Skin of body (tissue), 2 donors: ENCODE results near the gene CD2AP. TPM values are rescaled to one million over a fixed set of nuclear protein-coding genes. Genes with fewer than 3 reads are reported as not detected.

Experiments used
- DNase-seq: peaks from one replicate; lab custom pipeline; 2025; lab: John Stamatoyannopoulos, UW
- total RNA-seq: library from RNA; depleted of rRNA; stranded (reverse); fragments of >200 nt; gene quantifications from one replicate; pipeline ENCODE4 v1.2.3, GENCODE V29; 2014

CD2AP gene
- total RNA-seq, 1 donor from 2014 or later, result 42.1 TPM

DNA sequence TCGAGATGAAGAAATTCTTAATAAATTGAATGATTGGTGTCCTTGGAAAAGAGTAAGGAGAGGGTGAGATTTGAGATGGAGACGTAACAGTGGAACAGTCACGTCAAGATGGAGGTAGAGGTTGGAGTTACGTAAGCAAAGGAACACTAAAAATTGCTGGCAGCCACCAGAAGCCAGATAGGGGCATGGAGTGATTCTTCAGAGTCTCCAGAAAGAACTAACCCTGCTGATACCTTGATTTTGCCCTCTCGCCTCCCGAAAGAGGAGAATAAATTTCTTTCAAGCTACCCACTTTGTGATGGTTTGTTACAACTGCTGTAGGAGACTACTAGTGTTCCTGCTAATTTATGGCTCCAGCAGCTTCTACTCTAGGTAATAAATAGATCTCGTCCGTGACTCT lies 17.6 kb downstream of the CD2AP start:
- DNase-seq, result no peak

DNA sequence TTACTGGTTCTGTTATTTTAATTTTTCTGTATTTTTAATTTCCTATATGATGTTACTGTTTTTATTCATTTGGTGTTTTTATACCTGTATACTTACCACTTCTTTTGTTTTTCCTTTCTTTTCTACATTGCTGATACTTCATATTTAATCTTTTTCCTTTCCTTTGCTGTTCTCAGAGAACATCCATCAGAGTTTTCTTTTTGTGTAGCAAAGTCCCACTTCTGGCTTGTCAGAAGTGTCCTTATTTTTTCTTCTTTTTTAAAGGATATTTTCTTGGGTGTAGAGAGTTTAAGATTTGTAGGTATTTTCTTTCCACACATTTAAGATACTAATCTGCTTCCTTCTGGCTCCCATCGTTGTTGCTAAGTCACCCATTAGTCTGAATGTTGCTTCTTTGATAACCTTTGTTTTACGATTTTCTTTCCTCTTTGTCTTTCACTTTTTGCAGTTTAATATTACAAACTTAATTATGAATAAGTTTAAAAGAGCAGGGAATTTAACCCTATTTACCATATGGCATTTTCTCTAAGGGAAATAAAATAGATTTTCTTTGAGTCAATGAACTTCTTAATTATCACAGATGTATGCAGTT lies 18.5 kb downstream of the CD2AP start:
- no peak for DNase-seq

DNA sequence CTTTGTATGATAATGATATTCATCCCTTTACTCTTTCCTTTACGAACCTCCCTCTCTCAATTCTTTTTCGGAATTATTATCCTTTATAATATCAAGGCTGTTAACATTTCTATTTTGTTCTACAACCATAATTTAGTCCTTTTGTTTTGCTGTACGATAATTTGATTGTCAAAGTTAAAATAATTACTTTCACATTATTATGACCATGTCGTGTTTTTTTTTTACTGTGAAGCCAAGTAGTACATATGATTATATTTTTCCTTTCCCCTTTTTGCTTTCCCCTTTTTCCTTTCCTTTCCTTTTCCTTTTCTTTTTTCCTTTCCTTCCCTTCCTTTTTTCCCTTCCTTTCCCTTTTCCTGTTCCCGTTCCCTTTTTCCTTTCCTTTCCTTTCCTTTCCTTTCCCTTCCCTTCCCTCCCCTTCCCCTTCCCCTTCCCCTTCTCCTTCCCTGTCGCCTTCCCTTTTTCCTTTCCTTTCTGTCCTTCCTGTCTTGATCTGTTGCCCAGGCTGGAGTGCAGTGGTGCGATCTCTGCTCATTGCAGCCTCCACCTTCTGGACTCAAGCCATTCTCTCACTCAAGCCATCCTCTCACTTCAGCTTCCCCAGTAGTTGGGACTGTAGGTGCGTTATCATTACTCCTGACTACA lies 19.5 kb downstream of the CD2AP start:
- DNase-seq, result no peak

GRCh38 chr6:47502920-47503319 lies 25.3 kb downstream of the CD2AP start:
- no peak for DNase-seq

- DNase-seq, result no peak
Observed at GRCh38 chr6:47509937-47510336, 32.3 kb downstream of the CD2AP start.

- DNase-seq, result no peak
Observed at GRCh38 chr6:47512872-47513271, 35.3 kb downstream of the CD2AP start.

DNA sequence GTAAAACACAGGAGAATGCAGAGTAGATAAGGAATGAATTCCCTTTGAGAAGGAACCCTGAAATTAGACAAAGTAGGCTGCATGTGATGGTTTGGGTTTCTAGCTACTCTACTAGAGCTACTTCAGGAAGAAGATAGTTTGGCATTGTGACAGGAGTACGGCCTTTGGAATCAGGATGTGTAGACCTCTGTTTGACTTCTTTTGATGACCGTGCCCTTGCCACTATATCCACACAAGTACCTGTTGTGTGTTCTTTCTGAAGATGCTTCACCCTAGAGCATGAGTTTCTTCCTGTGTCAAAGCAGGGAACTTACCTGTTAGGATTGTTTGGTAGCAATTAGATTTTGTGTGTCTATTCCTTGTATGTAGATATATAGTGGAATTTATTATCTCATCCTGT lies 41.7 kb downstream of the CD2AP start:
- no peak for DNase-seq

GRCh38 chr6:47520282-47520681 lies 42.7 kb downstream of the CD2AP start:
- no peak for DNase-seq

DNA sequence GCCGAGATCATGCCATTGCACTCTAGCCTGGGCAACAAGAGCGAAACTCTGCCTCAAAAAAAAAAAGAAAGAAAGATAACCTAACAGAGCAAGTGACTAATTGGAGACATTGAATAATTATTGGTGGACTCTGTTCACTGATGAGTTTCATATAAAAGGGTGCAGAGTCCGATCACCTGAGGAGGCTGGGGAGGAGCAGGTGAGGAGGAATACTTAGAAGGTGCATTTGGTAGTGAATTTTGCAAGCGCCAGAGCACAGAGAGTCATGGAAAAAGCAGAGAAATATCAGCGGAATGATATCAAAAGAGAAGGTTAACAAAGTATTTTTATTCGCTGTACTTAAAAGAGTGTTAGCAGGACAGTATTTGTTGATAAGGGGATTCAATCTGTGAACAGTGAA lies 44.4 kb downstream of the CD2AP start:
- no peak for DNase-seq

GRCh38 chr6:47524136-47524845 lies 46.7 kb downstream of the CD2AP start:
- no peak for DNase-seq

DNA sequence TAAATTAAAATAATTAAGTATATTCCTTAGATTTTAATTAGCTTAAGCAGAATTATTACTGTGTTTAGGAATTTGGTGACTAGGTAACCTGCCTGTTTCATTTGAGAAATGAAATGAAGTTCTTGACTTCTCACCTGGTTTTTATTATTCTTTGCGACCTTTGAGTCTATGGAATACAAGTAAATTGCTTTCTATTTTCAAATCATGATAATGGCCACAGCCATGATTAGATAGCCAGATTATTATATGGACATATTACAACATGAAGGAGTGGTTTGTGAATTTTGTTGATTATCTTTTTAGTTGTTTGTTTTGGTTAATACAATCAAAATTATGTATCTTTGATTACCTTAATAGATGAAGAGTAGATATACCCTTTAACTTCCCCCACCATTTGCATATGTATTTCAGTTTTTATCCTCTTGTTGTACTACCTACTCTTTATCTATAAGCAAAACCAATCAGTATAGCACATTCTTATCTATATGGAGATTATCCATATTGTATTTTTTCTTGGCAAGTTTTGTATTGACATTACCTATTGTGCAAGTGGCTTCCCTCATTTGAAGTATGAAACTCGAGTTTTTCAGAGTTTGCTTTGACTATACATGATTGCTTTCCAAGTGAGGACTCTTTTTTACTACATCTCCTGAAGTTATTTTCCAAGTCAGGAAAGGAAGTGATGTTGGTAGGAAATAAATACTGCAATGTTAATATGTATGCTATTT lies 47.9 kb downstream of the CD2AP start:
- DNase-seq, result no peak

DNA sequence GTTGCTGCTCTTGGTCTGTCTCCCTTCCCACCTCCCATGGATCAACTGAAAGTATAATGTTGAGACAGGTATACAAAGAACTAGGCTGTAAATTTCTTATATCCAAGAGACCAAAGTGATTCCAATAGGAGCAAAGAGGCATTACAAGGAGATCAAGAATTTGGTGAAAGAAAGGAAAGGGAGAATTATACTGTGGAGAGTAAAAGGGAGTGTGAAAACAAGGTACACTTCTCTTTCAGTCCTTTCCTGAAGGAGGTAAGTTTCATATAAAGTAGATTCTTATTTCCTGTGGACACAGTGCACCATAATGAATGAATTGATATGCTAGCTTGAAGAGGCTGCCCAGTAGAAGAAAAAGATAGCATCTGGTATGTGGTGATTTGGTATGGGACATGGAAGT lies 49.7 kb downstream of the CD2AP start:
- DNase-seq, result no peak

DNA sequence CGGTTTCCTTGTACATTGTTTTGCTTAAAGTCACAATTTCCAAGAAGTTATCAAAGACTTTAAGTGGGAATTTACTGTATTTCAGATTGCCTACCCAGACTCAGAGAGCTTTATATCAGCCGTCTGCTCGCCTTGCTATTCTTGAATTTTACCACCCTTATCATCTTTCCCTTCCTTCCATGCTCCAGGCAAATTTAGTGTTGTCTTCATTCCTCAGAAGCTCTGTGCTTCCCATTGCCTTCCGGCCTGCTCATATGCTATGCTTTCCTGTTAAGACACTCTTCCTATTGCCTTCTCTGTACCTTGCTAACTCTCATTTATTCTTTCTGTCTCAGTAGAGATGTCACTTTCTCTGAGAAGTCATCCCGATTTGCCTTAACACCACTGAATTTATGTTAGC lies 52.1 kb downstream of the CD2AP start:
- no peak for DNase-seq

GRCh38 chr6:47532981-47533585 lies 55.5 kb downstream of the CD2AP start:
- DNase-seq, result no peak

GRCh38 chr6:47534063-47534462 lies 56.5 kb downstream of the CD2AP start:
- DNase-seq, result no peak

DNA sequence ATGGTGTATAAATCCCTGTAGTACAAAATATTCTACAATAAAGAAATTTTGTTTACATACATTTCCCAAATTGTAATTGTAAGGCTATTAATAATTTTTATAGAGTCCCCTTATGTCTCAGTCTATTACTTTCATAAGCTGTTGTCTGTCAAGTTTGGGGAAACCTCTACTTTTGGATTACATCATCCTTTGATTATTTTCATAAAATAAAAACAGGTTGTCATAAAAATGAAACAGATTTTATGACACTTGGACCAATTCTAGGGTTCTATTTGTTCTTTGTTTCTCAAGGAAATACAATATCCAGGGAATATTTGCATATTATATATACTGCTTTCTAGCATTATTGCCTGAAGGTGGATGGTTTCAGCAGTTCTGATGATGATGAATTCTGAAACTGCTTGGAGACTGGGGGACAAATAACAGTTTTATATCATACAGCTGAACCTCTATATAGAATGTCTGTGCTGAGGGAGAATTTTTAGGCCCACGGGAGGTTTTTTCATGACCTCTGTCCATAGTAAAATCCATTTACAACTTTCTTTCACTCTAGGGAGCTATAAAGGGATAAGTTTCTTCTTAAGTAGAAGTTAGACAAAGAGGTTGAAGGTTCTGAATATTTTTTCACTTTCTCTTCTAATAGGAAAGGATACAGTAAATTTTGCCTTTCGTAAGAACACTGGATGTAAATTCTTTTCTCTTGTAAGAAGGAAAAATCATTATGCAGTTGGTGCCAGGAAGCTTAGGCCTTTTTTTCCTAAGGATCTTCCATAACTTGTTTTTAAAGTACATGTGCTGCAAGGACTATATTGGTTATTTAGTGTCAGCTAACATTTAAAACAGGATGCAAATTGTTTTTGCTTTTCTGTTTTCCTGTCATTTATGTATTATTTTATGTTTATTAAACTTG lies 58.0 kb downstream of the CD2AP start:
- DNase-seq, result peak; percentile 46

GRCh38 chr6:47536816-47537401 lies 59.3 kb downstream of the CD2AP start:
- DNase-seq, result no peak

GRCh38 chr6:47545223-47545622 lies 67.6 kb downstream of the CD2AP start:
- no peak for DNase-seq

DNA sequence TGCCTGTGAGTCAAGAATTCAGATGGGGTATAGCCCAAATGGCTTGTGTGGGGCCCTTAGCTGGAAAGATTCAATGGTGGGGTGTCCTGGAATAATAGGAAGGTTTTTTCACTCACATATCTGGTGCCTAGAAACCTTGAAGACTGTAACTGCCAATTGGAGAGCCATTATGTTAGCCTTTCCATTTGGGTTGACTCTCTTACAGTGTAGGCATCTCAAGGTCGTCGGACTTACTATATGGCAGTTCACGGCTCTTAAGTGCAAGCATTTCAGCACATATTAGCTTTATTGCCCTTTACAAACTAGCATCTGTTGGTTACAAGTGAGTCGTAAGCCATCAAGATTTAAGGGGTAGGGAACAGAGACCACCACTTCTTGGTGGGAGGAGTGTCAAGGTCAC lies 74.1 kb downstream of the CD2AP start:
- DNase-seq, result no peak

DNA sequence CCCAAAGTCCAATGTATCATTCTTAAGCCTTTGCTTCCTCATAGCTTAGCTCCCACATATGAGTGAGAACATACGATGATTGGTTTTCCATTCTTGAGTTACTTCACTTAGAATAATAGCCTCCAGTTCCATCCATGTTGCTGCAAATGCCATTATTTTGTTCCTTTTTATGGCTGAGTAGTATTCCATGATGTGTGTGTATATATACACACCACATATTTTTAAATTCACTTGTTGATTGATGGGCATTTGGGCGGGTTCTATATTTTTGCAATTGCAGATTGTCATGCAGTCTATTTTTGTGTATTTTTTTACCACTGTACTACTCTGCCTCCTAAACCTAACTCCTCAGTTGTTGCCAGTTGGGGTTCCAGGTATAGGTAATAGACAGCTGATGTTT lies 74.7 kb downstream of the CD2AP start:
- DNase-seq, result no peak
